Measurements from ENCODE around the gene CCR7. TPM values are rescaled to one million over a fixed set of nuclear protein-coding genes. Genes with fewer than 3 reads are reported as not detected.
A peak's percentile ranks its signal among the peaks of the same experiment; 100 is the strongest.

CCR7 gene
- total and polyA plus RNA-seq, 2 of the 8 experiments (the other 6 are each of a cell fraction or from before 2014, with no cell fraction given), result 0.12 to 0.17 TPM

- H3K27me3 ChIP-seq (replicated peaks in 1 of 4; ENCODE audit: control insufficient read depth in 3 of 4, extremely low read depth in 1 of 4, insufficient read depth in 3 of 4, low read length in 3 of 4), result no peaks in the 10 kb centered on the region
- DNase-seq (ENCODE audit: low read depth in 1 of 2, low spot score in 2 of 2) (no peak), FAIRE-seq (no peak)
- WGBS, 2 experiments (ENCODE audit: extremely low coverage in 1 of 2, insufficient coverage in 1 of 2, insufficient read length in 1 of 2, insufficient replicate concordance in 2 of 2, low coverage in 1 of 2, low lambda C conversion rate in 2 of 2, missing lambda C conversion rate in 1 of 2), result 90% methylated on average over 2 of the region's 2 CpGs; no CpG with 5 or more reads in 1 of the 2 experiments
- H3K27ac ChIP-seq (ENCODE audit: low read depth, low read length), result no peak overlapping the region
- H4K91ac ChIP-seq (replicated peaks; ENCODE audit: insufficient read length, low read length), result no peak overlapping the region
- peaks cover 0 to 10% (median 2%) of the 10 kb centered on the region in 4 experiments; a peak in 5 of 7 replicates for H3K4me1 ChIP-seq (replicated peaks in 1 of 4; ENCODE audit: control insufficient read depth in 3 of 4, insufficient read depth in 4 of 4, low read length in 3 of 4)
- H3K14ac ChIP-seq (ENCODE audit: insufficient read length), result no peak overlapping the region
- no peaks in the 10 kb centered on the region for H3K79me2 ChIP-seq (ENCODE audit: control insufficient read depth in 1 of 2, insufficient read depth in 2 of 2, low read length in 2 of 2)
- H2AK5ac ChIP-seq (ENCODE audit: low read depth, low read length), result no peak overlapping the region
- H3K23me2 ChIP-seq (ENCODE audit: low read depth, low read length), result no peaks in the 10 kb centered on the region; the same call in 1 of the 2 replicates
- H2BK12ac ChIP-seq (ENCODE audit: low read depth, low read length), result no peak overlapping the region
- no peak overlapping the region for H4K8ac ChIP-seq (ENCODE audit: extremely low read depth, insufficient read depth, low read length)
- no peaks in the 10 kb centered on the region for H4K20me1 ChIP-seq (replicated peaks in 1 of 2; ENCODE audit: control insufficient read depth in 1 of 2, insufficient read depth in 2 of 2, low read length in 2 of 2)
- H4K5ac ChIP-seq (ENCODE audit: insufficient read length, low read depth, low read length), result no peak overlapping the region
- H2BK5ac ChIP-seq (ENCODE audit: low read depth, low read length), result no peak overlapping the region
- no peak overlapping the region for H3K23ac ChIP-seq (ENCODE audit: insufficient read length)
- no peak overlapping the region for H3K4ac ChIP-seq (replicated peaks; ENCODE audit: insufficient read length, low read depth, low read length)
- H3K9me3 ChIP-seq (ENCODE audit: insufficient read depth in 2 of 2, low read depth in 1 of 2, low read length in 1 of 2), result no peaks in the 10 kb centered on the region
- no peak overlapping the region for H3K56ac ChIP-seq (replicated peaks; ENCODE audit: insufficient read length, low read depth, low read length)
- peak; percentile 78; the same call in 1 of the 2 replicates for TF ChIP-seq KDM1A (IDR thresholded peaks at IDR 0.05; ENCODE audit: borderline replicate concordance, low read length)
- no peak for TF ChIP-seq SIX5 (IDR thresholded peaks at IDR 0.05; ENCODE audit: low read depth, low read length)
- no peak for TF ChIP-seq SP1 (IDR thresholded peaks at IDR 0.05; ENCODE audit: low read depth, low read length)
- TF ChIP-seq SP4 (IDR thresholded peaks at IDR 0.05; ENCODE audit: low read length), result no peak
- no peak for TF ChIP-seq SUZ12 (IDR thresholded peaks at IDR 0.05; ENCODE audit: low read length)
- no peak for TF ChIP-seq RFX5 (IDR thresholded peaks at IDR 0.05; ENCODE audit: borderline replicate concordance, low read depth, low read length)
- no peak for TF ChIP-seq ZNF274 (IDR thresholded peaks at IDR 0.05; ENCODE audit: borderline replicate concordance, extremely low read depth, low read length)
- TF ChIP-seq SP2 (IDR thresholded peaks at IDR 0.05; ENCODE audit: low read length), result no peak
- no peak overlapping the region for H3K9ac ChIP-seq (replicated peaks in 1 of 4; ENCODE audit: extremely low read depth in 1 of 4, low read depth in 3 of 4, low read length in 3 of 4)
- H2BK20ac ChIP-seq (ENCODE audit: low read length), result no peak overlapping the region
- no peaks in the 10 kb centered on the region for H3K36me3 ChIP-seq (ENCODE audit: control insufficient read depth in 2 of 4, insufficient read depth in 4 of 4, low read length in 3 of 4)
- ChIA-PET CTCF (ENCODE audit: partially characterized antibody) (interaction anchor here (0.6 to 3.3 kb wide), 10 partner anchors 15 to 84 kb away, joined by 3 to 13 read pairs (median 4); partner anchors contain the start of gene TNS4), POLR2A (ENCODE audit: partially characterized antibody) (interaction anchor here (1.3 kb wide), 2 partner anchors 16 to 20 kb away, joined by 3 read pairs; no protein-coding TSS in a partner anchor)
- H2BK15ac ChIP-seq (ENCODE audit: low read length), result no peak overlapping the region
- H3K79me1 ChIP-seq (ENCODE audit: low read depth, low read length), result no peaks in the 10 kb centered on the region
- no peak overlapping the region for H3K18ac ChIP-seq (ENCODE audit: extremely low read depth, low read length)
- no peak overlapping the region for H2AFZ ChIP-seq (ENCODE audit: low read length)
- H3K4me3 ChIP-seq (ENCODE audit: extremely low read depth in 1 of 4, insufficient read depth in 2 of 4, low read depth in 3 of 4, low read length in 4 of 4), result no peak overlapping the region
- no peak overlapping the region for H2BK120ac ChIP-seq (replicated peaks; ENCODE audit: low read depth, low read length)
- H3K4me2 ChIP-seq (ENCODE audit: insufficient read depth in 1 of 2, low read depth in 2 of 2, low read length in 2 of 2), result no peak overlapping the region
These were observed 48.0 kb downstream of the CCR7 start for GRCh38 chr17:40517286-40517662.
